ENCODE measurements around the gene GSTCD.
"Not testable (repeated sequence)": the region's sequence is repeated elsewhere in the genome, so short reads cannot be mapped to it uniquely, and the experiment has no call there.

The GSTCD gene

DNA sequence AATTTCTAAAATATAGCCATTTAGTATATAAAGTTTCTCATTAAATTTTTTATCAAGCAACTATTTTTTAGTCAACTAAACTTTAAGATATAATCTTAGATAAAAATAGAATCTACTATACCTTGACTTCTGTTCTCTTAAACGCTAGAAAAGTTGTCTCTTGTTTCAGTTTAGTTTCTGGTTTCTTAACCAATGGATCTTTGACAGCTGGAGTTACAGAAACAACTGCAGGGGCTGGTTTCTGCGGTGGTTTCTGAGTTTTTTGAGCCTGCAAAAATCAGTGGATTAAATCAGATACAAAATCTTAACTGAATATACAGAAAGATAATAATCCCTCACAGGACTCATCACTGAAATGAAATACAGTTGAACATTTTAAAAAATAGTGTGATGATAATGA lies 22.0 kb upstream of the GSTCD start:
- TF ChIP-seq, protein P1, sequence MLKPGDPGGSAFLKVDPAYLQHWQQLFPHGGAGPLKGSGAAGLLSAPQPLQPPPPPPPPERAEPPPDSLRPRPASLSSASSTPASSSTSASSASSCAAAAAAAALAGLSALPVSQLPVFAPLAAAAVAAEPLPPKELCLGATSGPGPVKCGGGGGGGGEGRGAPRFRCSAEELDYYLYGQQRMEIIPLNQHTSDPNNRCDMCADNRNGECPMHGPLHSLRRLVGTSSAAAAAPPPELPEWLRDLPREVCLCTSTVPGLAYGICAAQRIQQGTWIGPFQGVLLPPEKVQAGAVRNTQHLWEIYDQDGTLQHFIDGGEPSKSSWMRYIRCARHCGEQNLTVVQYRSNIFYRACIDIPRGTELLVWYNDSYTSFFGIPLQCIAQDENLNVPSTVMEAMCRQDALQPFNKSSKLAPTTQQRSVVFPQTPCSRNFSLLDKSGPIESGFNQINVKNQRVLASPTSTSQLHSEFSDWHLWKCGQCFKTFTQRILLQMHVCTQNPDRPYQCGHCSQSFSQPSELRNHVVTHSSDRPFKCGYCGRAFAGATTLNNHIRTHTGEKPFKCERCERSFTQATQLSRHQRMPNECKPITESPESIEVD (tag by site-specific recombination; IDR thresholded peaks at IDR 0.05): no peak
- TF ChIP-seq FEZF1 (tag by site-specific recombination; IDR thresholded peaks at IDR 0.05): no peak
- H3K27ac ChIP-seq (ENCODE audit: extremely low read depth, low read depth, low read length): no peak overlapping the region
- no peaks in the 10 kb centered on the region for H3K9me3 ChIP-seq (ENCODE audit: control insufficient read depth, insufficient read depth, low read depth, low read length)
- ChIA-PET POLR2A (no interaction called here), CTCF (no interaction called here)
- no peaks in the 10 kb centered on the region for H3K4me1 ChIP-seq (ENCODE audit: control insufficient read depth, insufficient read depth, low read length)
- peaks cover 19 to 72% of the 10 kb centered on the region in 2 experiments for H3K36me3 ChIP-seq (ENCODE audit: control insufficient read depth in 2 of 2, insufficient read depth in 1 of 2, low read length in 2 of 2)
- no peak overlapping the region for H3K4me3 ChIP-seq (ENCODE audit: low read depth, low read length)

DNA sequence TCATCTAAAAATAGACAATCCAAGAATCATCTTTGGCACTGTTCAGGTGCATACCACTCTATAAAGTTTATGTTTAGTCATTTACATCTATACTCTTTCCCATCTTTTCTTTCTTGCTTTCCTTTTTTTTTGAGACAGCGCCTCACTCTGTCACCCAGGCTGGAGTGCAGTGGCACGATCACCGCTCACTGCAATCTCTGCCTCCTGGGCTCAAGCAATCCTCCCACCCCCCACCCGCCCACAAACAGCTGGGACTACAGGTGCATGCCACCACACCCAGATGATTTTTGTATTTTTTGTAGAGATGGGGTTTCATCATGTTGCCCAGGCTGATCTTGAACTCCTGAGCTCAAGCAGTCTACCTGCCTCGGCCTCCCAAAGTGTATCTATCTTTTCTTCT lies 13.8 kb upstream of the GSTCD start:
- peaks cover 19 to 80% of the 10 kb centered on the region in 2 experiments for H3K36me3 ChIP-seq (ENCODE audit: control insufficient read depth in 2 of 2, insufficient read depth in 1 of 2, low read length in 2 of 2)
- CTCF ChIA-PET: interaction anchor here (0.5 to 1.0 kb wide), 3 partner anchors 192 to 1852 kb away, joined by 3 read pairs; partner anchors contain the start of gene PPA2
- POLR2A ChIA-PET: not testable (repeated sequence)

DNA sequence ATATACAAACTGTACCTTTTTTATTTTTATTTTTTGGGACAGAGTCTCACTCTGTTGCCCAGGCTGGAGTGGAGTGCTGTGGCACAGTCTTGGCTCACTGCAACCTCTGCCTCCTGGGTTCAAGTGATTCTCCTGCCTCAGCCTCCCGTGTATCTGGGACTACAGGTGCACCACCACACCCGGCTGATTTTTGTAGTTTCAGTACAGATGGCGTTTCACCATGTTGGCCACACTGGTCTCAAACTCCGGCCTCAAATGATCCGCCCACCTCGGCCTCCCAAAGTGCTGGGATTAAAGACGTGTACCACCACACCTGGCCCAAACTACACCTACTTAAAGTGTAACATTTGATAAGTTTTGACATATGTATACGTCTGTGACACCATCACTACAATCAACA lies 12.8 kb upstream of the GSTCD start:
- H3K4me3 ChIP-seq (ENCODE audit: low read depth, low read length); H3K9me3 ChIP-seq (ENCODE audit: control insufficient read depth, insufficient read depth, low read depth, low read length); POLR2A ChIA-PET; H3K4me1 ChIP-seq (ENCODE audit: control insufficient read depth, insufficient read depth, low read length); H3K27ac ChIP-seq (ENCODE audit: extremely low read depth, low read depth, low read length): not testable (repeated sequence)
- peaks cover 19 to 76% of the 10 kb centered on the region in 2 experiments for H3K36me3 ChIP-seq (ENCODE audit: control insufficient read depth in 2 of 2, insufficient read depth in 1 of 2, low read length in 2 of 2)
- CTCF ChIA-PET: interaction anchor here (0.6 to 1.0 kb wide), 3 partner anchors 222 to 1419 kb away, joined by 3 read pairs; partner anchors contain the start of gene PPA2

More for the DNA sequence above, 13.8 kb upstream of the GSTCD start:
- not testable (repeated sequence) for H3K27ac ChIP-seq (ENCODE audit: extremely low read depth, low read depth, low read length); H3K4me1 ChIP-seq (ENCODE audit: control insufficient read depth, insufficient read depth, low read length); H3K9me3 ChIP-seq (ENCODE audit: control insufficient read depth, insufficient read depth, low read depth, low read length); H3K4me3 ChIP-seq (ENCODE audit: low read depth, low read length)

DNA sequence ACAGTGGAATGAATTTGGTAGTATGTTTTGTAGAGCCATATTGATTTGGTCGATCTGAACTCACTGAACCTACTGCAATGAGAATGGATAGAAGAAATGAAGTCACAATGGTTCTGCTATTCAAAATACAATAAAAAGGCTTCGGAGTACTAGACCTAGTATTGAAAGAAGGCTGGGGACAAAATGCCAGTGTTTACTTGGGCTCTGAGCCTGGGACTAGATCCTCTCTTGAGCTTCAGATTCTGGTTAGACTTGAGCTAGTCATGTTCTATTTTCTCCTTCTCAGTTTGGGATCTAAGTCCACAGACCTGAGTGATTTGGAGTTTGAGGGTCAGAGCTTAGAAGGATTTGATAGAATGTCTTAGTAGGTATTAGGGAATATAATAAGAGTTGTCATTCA lies 10.0 kb upstream of the GSTCD start:
- ChIA-PET POLR2A (no interaction called here), CTCF (interaction anchor here (0.6 to 0.7 kb wide), 2 partner anchors 17 to 338 kb away, joined by 3 read pairs; no protein-coding TSS in a partner anchor)
- H3K27ac ChIP-seq (ENCODE audit: extremely low read depth, low read depth, low read length): no peak overlapping the region
- no peaks in the 10 kb centered on the region for H3K4me1 ChIP-seq (ENCODE audit: control insufficient read depth, insufficient read depth, low read length)
- H3K36me3 ChIP-seq (ENCODE audit: control insufficient read depth in 2 of 2, insufficient read depth in 1 of 2, low read length in 2 of 2): peaks cover 12 to 60% of the 10 kb centered on the region in 2 experiments
- H3K9me3 ChIP-seq (ENCODE audit: control insufficient read depth, insufficient read depth, low read depth, low read length): no peaks in the 10 kb centered on the region
- H3K4me3 ChIP-seq (ENCODE audit: low read depth, low read length): no peak overlapping the region
- TF ChIP-seq ZNF354C (tag by site-specific recombination; IDR thresholded peaks at IDR 0.05; ENCODE audit: borderline replicate concordance, low read depth): no peak
- TF ChIP-seq ZNF19 (tag by site-specific recombination; IDR thresholded peaks at IDR 0.05; ENCODE audit: low read depth): no peak
- TF ChIP-seq TCF7L2 (IDR thresholded peaks at IDR 0.05; ENCODE audit: borderline replicate concordance, low read depth, low read length): no peak
- TF ChIP-seq ZBTB7A (tag by site-specific recombination; IDR thresholded peaks at IDR 0.05; ENCODE audit: low read depth): no peak
- TF ChIP-seq MYNN (tag by site-specific recombination; IDR thresholded peaks at IDR 0.05; ENCODE audit: borderline replicate concordance): no peak
- TF ChIP-seq ZBTB48 (tag by site-specific recombination; IDR thresholded peaks at IDR 0.05): no peak
- TF ChIP-seq MZF1 (tag by site-specific recombination; IDR thresholded peaks at IDR 0.05; ENCODE audit: borderline replicate concordance): no peak
- TF ChIP-seq, protein P2, sequence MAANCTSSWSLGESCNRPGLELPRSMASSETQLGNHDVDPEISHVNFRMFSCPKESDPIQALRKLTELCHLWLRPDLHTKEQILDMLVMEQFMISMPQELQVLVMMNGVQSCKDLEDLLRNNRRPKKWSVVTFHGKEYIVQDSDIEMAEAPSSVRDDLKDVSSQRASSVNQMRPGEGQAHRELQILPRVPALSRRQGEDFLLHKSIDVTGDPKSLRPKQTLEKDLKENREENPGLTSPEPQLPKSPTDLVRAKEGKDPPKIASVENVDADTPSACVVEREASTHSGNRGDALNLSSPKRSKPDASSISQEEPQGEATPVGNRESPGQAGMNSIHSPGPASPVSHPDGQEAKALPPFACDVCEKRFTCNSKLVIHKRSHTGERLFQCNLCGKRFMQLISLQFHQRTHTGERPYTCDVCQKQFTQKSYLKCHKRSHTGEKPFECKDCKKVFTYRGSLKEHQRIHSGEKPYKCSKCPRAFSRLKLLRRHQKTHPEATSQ (tag by site-specific recombination; IDR thresholded peaks at IDR 0.05): no peak
- TF ChIP-seq BCL11A (tag by site-specific recombination; IDR thresholded peaks at IDR 0.05; ENCODE audit: low read depth): no peak
- TF ChIP-seq, protein P3, sequence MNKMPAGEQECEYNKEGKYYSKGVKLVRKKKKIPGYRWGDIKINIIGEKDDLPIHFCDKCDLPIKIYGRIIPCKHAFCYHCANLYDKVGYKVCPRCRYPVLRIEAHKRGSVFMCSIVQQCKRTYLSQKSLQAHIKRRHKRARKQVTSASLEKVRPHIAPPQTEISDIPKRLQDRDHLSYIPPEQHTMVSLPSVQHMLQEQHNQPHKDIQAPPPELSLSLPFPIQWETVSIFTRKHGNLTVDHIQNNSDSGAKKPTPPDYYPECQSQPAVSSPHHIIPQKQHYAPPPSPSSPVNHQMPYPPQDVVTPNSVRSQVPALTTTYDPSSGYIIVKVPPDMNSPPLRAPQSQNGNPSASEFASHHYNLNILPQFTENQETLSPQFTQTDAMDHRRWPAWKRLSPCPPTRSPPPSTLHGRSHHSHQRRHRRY (tag by site-specific recombination; IDR thresholded peaks at IDR 0.05): no peak
